Activated T-cell treated with anti-CD3 and anti-CD28 coated beads, Interleukin-2, amount 50 U/mL, for 4 hours (primary cell): ENCODE results near the gene SNTN. TPM values are rescaled to one million over a fixed set of nuclear protein-coding genes. Genes with fewer than 3 reads are reported as not detected.

ENCODE experiments used
- ATAC-seq, 2 donors: fragments of 200-7000 bp; cut with Tn5 transposase; one replicate each; pipeline ENCODE4 v1.10.0; 2021
- DNase-seq: peaks from one replicate; pipeline ENCODE4 v3.0.0-alpha.2; 2020
- H3K27me3 Mint-ChIP-seq: one replicate; pipeline ENCODE4 v1.8.0; 2021; ENCODE audit warnings: low read depth, mixed read lengths
- H3K36me3 Mint-ChIP-seq: one replicate; pipeline ENCODE4 v1.8.0; 2022; ENCODE audit warnings: mixed read lengths; ENCODE audit not compliant: insufficient read depth
- H3K4me1 Mint-ChIP-seq: one replicate; pipeline ENCODE4 v1.8.0; 2021; ENCODE audit warnings: low read depth, mixed read lengths
- H3K4me3 Mint-ChIP-seq: one replicate; pipeline ENCODE4 v1.8.0; 2021; ENCODE audit warnings: mild to moderate bottlenecking, moderate library complexity, mixed read lengths
- H3K9me3 Mint-ChIP-seq: one replicate; pipeline ENCODE4 v1.8.0; 2021; ENCODE audit warnings: mixed read lengths
- total RNA-seq, 3 donors: library from RNA; stranded (reverse); gene quantifications; one replicate each; pipeline ENCODE4 v1.2.1, GENCODE V29; 2021

The SNTN gene
- total RNA-seq, 3 donors from 2014 or later, result not detected

- H3K36me3 Mint-ChIP-seq, result no peaks in the 10 kb centered on the region
- DNase-seq (no peak), ATAC-seq (no peak)
- peaks cover 2% of the 10 kb centered on the region for H3K27me3 Mint-ChIP-seq
- no peaks in the 10 kb centered on the region for H3K9me3 Mint-ChIP-seq
- no peaks in the 10 kb centered on the region for H3K4me1 Mint-ChIP-seq
- H3K4me3 Mint-ChIP-seq, result no peak overlapping the region
Measured at GRCh38 chr3:63654211-63654610, 1.7 kb downstream of the SNTN start.

GRCh38 chr3:63654931-63655330 is 2.5 kb downstream of the SNTN start:
- Mint-ChIP-seq H3K36me3 (no peaks in the 10 kb centered on the region), H3K4me1 (no peaks in the 10 kb centered on the region), H3K9me3 (no peaks in the 10 kb centered on the region), H3K4me3 (no peak overlapping the region), H3K27me3 (peaks cover 2% of the 10 kb centered on the region)
- ATAC-seq (no peak), DNase-seq (no peak)

GRCh38 chr3:63655519-63655918 is 3.0 kb downstream of the SNTN start:
- DNase-seq, result no peak
- Mint-ChIP-seq H3K4me3 (no peak overlapping the region), H3K27me3 (peaks cover 2% of the 10 kb centered on the region), H3K9me3 (no peaks in the 10 kb centered on the region), H3K36me3 (no peaks in the 10 kb centered on the region), H3K4me1 (no peaks in the 10 kb centered on the region)
- no peak for ATAC-seq

GRCh38 chr3:63656786-63657185 is 4.3 kb downstream of the SNTN start:
- Mint-ChIP-seq H3K4me1 (no peaks in the 10 kb centered on the region), H3K36me3 (no peaks in the 10 kb centered on the region), H3K4me3 (no peak overlapping the region), H3K9me3 (no peaks in the 10 kb centered on the region), H3K27me3 (peaks cover 2% of the 10 kb centered on the region)
- ATAC-seq (no peak), DNase-seq (no peak)

GRCh38 chr3:63661242-63661641 is 8.8 kb downstream of the SNTN start:
- ATAC-seq, result no peak
- Mint-ChIP-seq H3K4me1 (no peaks in the 10 kb centered on the region), H3K9me3 (no peaks in the 10 kb centered on the region), H3K36me3 (no peaks in the 10 kb centered on the region), H3K4me3 (no peak overlapping the region), H3K27me3 (peaks cover 2% of the 10 kb centered on the region)
- DNase-seq, result no peak

- Mint-ChIP-seq H3K36me3 (no peaks in the 10 kb centered on the region), H3K4me1 (no peaks in the 10 kb centered on the region), H3K4me3 (no peak overlapping the region), H3K27me3 (peaks cover 2% of the 10 kb centered on the region), H3K9me3 (no peaks in the 10 kb centered on the region)
- no peak for ATAC-seq
- no peak for DNase-seq
Measured at GRCh38 chr3:63662011-63662410, 9.5 kb downstream of the SNTN start.

- H3K27me3 Mint-ChIP-seq, result peaks cover 2% of the 10 kb centered on the region
Measured at GRCh38 chr3:63662500-63662899, 10.0 kb downstream of the SNTN start.

GRCh38 chr3:63670544-63670943 is 18.1 kb downstream of the SNTN start:
- no peak overlapping the region for H3K4me3 Mint-ChIP-seq

More at GRCh38 chr3:63662500-63662899, 10.0 kb downstream of the SNTN start:
- H3K4me3 Mint-ChIP-seq, result no peak overlapping the region
- H3K4me1 Mint-ChIP-seq, result no peaks in the 10 kb centered on the region
- DNase-seq (no peak), ATAC-seq (no peak)
- H3K36me3 Mint-ChIP-seq, result no peaks in the 10 kb centered on the region
- no peaks in the 10 kb centered on the region for H3K9me3 Mint-ChIP-seq

GRCh38 chr3:63673111-63673510 is 20.6 kb downstream of the SNTN start:
- Mint-ChIP-seq H3K9me3 (peaks cover 3% of the 10 kb centered on the region), H3K4me1 (no peaks in the 10 kb centered on the region), H3K36me3 (no peaks in the 10 kb centered on the region), H3K27me3 (peaks cover 6% of the 10 kb centered on the region), H3K4me3 (no peak overlapping the region)
- ATAC-seq, result no peak
- no peak for DNase-seq

More at GRCh38 chr3:63670544-63670943, 18.1 kb downstream of the SNTN start:
- Mint-ChIP-seq H3K4me1 (no peaks in the 10 kb centered on the region), H3K36me3 (no peaks in the 10 kb centered on the region), H3K9me3 (peaks cover 3% of the 10 kb centered on the region), H3K27me3 (peaks cover 6% of the 10 kb centered on the region)
- ATAC-seq (no peak), DNase-seq (no peak)

GRCh38 chr3:63674586-63674985 is 22.1 kb downstream of the SNTN start:
- peaks cover 3% of the 10 kb centered on the region for H3K9me3 Mint-ChIP-seq
- no peaks in the 10 kb centered on the region for H3K36me3 Mint-ChIP-seq
- H3K27me3 Mint-ChIP-seq, result peaks cover 6% of the 10 kb centered on the region
- no peaks in the 10 kb centered on the region for H3K4me1 Mint-ChIP-seq
- no peak for DNase-seq
- H3K4me3 Mint-ChIP-seq, result no peak overlapping the region
- no peak for ATAC-seq

GRCh38 chr3:63679186-63679585 is 26.7 kb downstream of the SNTN start:
- ATAC-seq (no peak), DNase-seq (no peak)
- Mint-ChIP-seq H3K27me3 (no peaks in the 10 kb centered on the region), H3K4me3 (no peak overlapping the region), H3K36me3 (no peaks in the 10 kb centered on the region), H3K4me1 (no peaks in the 10 kb centered on the region), H3K9me3 (no peaks in the 10 kb centered on the region)

GRCh38 chr3:63684081-63684480 is 31.6 kb downstream of the SNTN start:
- ATAC-seq, result no peak
- H3K27me3 Mint-ChIP-seq, result peaks cover 3% of the 10 kb centered on the region
- no peak for DNase-seq
- H3K4me1 Mint-ChIP-seq, result no peaks in the 10 kb centered on the region
- no peaks in the 10 kb centered on the region for H3K36me3 Mint-ChIP-seq
- H3K9me3 Mint-ChIP-seq, result peaks cover 3% of the 10 kb centered on the region
- no peak overlapping the region for H3K4me3 Mint-ChIP-seq

GRCh38 chr3:63685340-63685739 is 32.9 kb downstream of the SNTN start:
- Mint-ChIP-seq H3K36me3 (no peaks in the 10 kb centered on the region), H3K4me1 (no peaks in the 10 kb centered on the region), H3K4me3 (no peak overlapping the region), H3K9me3 (peaks cover 3% of the 10 kb centered on the region), H3K27me3 (peaks cover 3% of the 10 kb centered on the region)
- DNase-seq, result no peak
- no peak for ATAC-seq

- Mint-ChIP-seq H3K4me1 (no peaks in the 10 kb centered on the region), H3K36me3 (no peaks in the 10 kb centered on the region), H3K9me3 (peaks cover 3% of the 10 kb centered on the region), H3K4me3 (no peak overlapping the region), H3K27me3 (peaks cover 3% of the 10 kb centered on the region)
- DNase-seq (no peak), ATAC-seq (no peak)
Measured at GRCh38 chr3:63687278-63688225, 35.1 kb downstream of the SNTN start.

GRCh38 chr3:63689285-63689684 is 36.8 kb downstream of the SNTN start:
- Mint-ChIP-seq H3K27me3 (peaks cover 6% of the 10 kb centered on the region), H3K36me3 (no peaks in the 10 kb centered on the region), H3K4me3 (no peak overlapping the region), H3K4me1 (no peaks in the 10 kb centered on the region), H3K9me3 (peaks cover 15% of the 10 kb centered on the region)
- DNase-seq, result no peak
- no peak for ATAC-seq
